HepG2 (cell line): ENCODE data around the gene BRD2. TPM values are rescaled to one million over a fixed set of nuclear protein-coding genes. Genes with fewer than 3 reads are reported as not detected.

Experiments
- ATAC-seq: fragments of 200-7000 bp; cut with Tn5 transposase; 3 replicates; pipeline ENCODE4 v1.9.1; 2020; ENCODE audit warnings: mild to moderate bottlenecking, moderate library complexity
- BruUV-seq: library from RNA; stranded (reverse); fragments of 400-500 nt; replicated peaks from 2 replicates; lab custom pipeline; 2021; lab: Mats Ljungman, UMichigan
- CTCF ChIA-PET: fragments of 300-600 bp; formaldehyde crosslinking; extraction: SDS; loops from one replicate; lab custom pipeline; 2021; ENCODE audit warnings: low total read pairs, inconsistent platforms, low intra/inter-chr PET ratio; lab: Yijun Ruan, JAX
- POLR2A ChIA-PET: fragments of 350-600 bp; sonication (Branson Sonifier 250); formaldehyde crosslinking; loops from one replicate; lab custom pipeline; 2020; ENCODE audit warnings: antibody characterized with exemption, inconsistent platforms; lab: Yijun Ruan, JAX
- DNase-seq: peaks from one replicate; pipeline ENCODE4 v3.0.0-alpha.2; 2015; ENCODE audit warnings: low spot score
- FAIRE-seq: peaks from 3 replicates; lab custom pipeline; 2011; peaks lifted over from hg19 to GRCh38; lab: Jason Lieb, UNC
- H2AFZ ChIP-seq: one replicate; pipeline ENCODE4 v1.6.1; 2011; ENCODE audit warnings: low read length, inconsistent platforms
- H3K27ac ChIP-seq: fragments of 300-600 bp; 3 replicates; pipeline ENCODE4 v1.8.0; 2011; ENCODE audit warnings: mixed run types, mild to moderate bottlenecking, mixed read lengths, low read length, inconsistent platforms; ENCODE audit not compliant: insufficient read depth; ENCODE audit errors: extremely low read length
- H3K27me3 ChIP-seq, 2 experiments: fragments of 200-600 bp in 1 of 2; 2 replicates in 1 of 2; 3 replicates in 1 of 2; pipeline versions ENCODE4 v1.6.0 to v1.8.0; 2011; ENCODE audit warnings: low read length in 2 of 2, mild to moderate bottlenecking in 2 of 2, moderate library complexity in 2 of 2, inconsistent platforms in 1 of 2; ENCODE audit not compliant: insufficient read depth in 2 of 2, control insufficient read depth in 1 of 2
- H3K36me3 ChIP-seq, 2 experiments: fragments of 200-600 bp in 1 of 2; replicated peaks in 1 of 2; 2 replicates in 1 of 2; 3 replicates in 1 of 2; pipeline versions ENCODE4 v1.5.1 to v1.8.0; 2011; ENCODE audit warnings: low read length in 2 of 2, inconsistent platforms in 1 of 2; ENCODE audit not compliant: insufficient read depth in 2 of 2, control insufficient read depth in 1 of 2
- H3K4me1 ChIP-seq: 2 replicates; pipeline ENCODE4 v1.5.1; 2012; ENCODE audit warnings: low read length, inconsistent platforms; ENCODE audit not compliant: insufficient read depth
- H3K4me2 ChIP-seq: 2 replicates; pipeline ENCODE4 v1.6.0; 2011; ENCODE audit warnings: low read depth, low read length, inconsistent platforms
- H3K4me3 ChIP-seq, 3 experiments: fragments of 200-600 bp in 1 of 3; sonication (generic), shearing (Covaris generic) in 1 of 3; replicated peaks in 1 of 3; 2 replicates each; pipeline ENCODE4 v1.5.1; 2011 to 2016; ENCODE audit warnings: low read length in 3 of 3, inconsistent platforms in 2 of 3, low read depth in 2 of 3, mild to moderate bottlenecking in 2 of 3, control low read depth in 1 of 3, mixed read lengths in 1 of 3; ENCODE audit not compliant: insufficient read depth in 1 of 3
- H3K79me2 ChIP-seq: one replicate; pipeline ENCODE4 v1.6.1; 2011; ENCODE audit warnings: low read length, inconsistent platforms; ENCODE audit not compliant: insufficient read depth
- H3K9ac ChIP-seq: 2 replicates; pipeline ENCODE4 v1.6.0; 2011; ENCODE audit warnings: mild to moderate bottlenecking, low read depth, low read length, inconsistent platforms; ENCODE audit not compliant: insufficient read depth
- H3K9me3 ChIP-seq: 2 replicates; pipeline ENCODE4 v1.5.1; 2012; ENCODE audit warnings: mild to moderate bottlenecking, low read length
- H4K20me1 ChIP-seq: 2 replicates; pipeline ENCODE4 v1.6.0; 2011; ENCODE audit warnings: inconsistent platforms, mild to moderate bottlenecking, low read length, moderate library complexity; ENCODE audit not compliant: insufficient read depth
- FOXM1 ChIP-seq: sonication (generic); formaldehyde crosslinking; IDR thresholded peaks from 2 replicates; pipeline ENCODE4 v1.5.0; 2020; ENCODE audit warnings: missing genetic modification reagents
- HMGA1 ChIP-seq: sonication (generic); formaldehyde crosslinking; conservative IDR thresholded peaks from 2 replicates; pipeline ENCODE4 v1.4.0; 2020; ENCODE audit warnings: missing genetic modification reagents
- HNRNPUL1 ChIP-seq: fragments of 200-400 bp; formaldehyde crosslinking; IDR thresholded peaks from 2 replicates; pipeline ENCODE4 v1.6.1; 2017; ENCODE audit warnings: low read depth, mild to moderate bottlenecking, low read length, moderate library complexity
- MXI1 ChIP-seq: IDR thresholded peaks from 3 replicates; pipeline ENCODE4 v1.6.1; 2012; ENCODE audit warnings: low read depth, low read length, inconsistent platforms, borderline replicate concordance
- NCOR1 ChIP-seq: fragments of 200-600 bp; sonication (generic); IDR thresholded peaks from 2 replicates; pipeline ENCODE4 v1.7.0; 2017; ENCODE audit warnings: antibody characterized with exemption, low read length, borderline replicate concordance
- PBX2 ChIP-seq: IDR thresholded peaks from 2 replicates; pipeline ENCODE4 v1.6.1; 2016; ENCODE audit warnings: control low read depth
- STAT5B ChIP-seq: sonication (generic); formaldehyde crosslinking; IDR thresholded peaks from 2 replicates; pipeline ENCODE4 v1.4.0; 2020; ENCODE audit warnings: missing genetic modification reagents
- TAF15 ChIP-seq: fragments of 200-400 bp; formaldehyde crosslinking; IDR thresholded peaks from one replicate; pipeline ENCODE4 v1.6.1; 2018; ENCODE audit warnings: mild to moderate bottlenecking, low read depth, low read length; ENCODE audit not compliant: poor library complexity, severe bottlenecking
- ZNF773 ChIP-seq: sonication (generic); formaldehyde crosslinking; IDR thresholded peaks from 2 replicates; pipeline ENCODE4 v1.4.0; 2020; ENCODE audit warnings: missing genetic modification reagents, borderline replicate concordance
- WGBS: methylation state at CpG from one replicate; pipeline ENCODE4 v1.1.6; 2017; ENCODE audit warnings: low lambda C conversion rate; 5-methylcytosine and 5-hydroxymethylcytosine counted together
- in situ Hi-C: cut with HindIII; loops from 2 replicates; pipeline ENCODE4 v1.10.0; 2017; ENCODE audit warnings: low pct_unique_long_range_greater_than_20kb; ENCODE audit not compliant: extremely low pct_ligation_motif_present
- intact Hi-C: fragments of 100-400 bp; cut with micrococcal nuclease; formaldehyde crosslinking; loops from one replicate; pipeline ENCODE4 v1.10.0; 2022; ENCODE audit not compliant: unreplicated experiment
- polyA plus RNA-seq, 8 experiments: library from polyadenylated mRNA; depleted of rRNA in 3 of 8; stranded (reverse) in 7 of 8; unstranded in 1 of 8; fragments of >200 nt; fragmentation: Illumina TruSeq in 4 of 8; extraction: Trizol in 4 of 8; gene quantifications; 2 replicates each; pipeline versions ENCODE4 v1.2.1 to v1.2.3, GENCODE V29; 2011 to 2016; ENCODE audit warnings: low read depth in 4 of 8, missing spikeins in 1 of 8, mixed read lengths in 1 of 8; ENCODE audit not compliant: insufficient read depth in 1 of 8
- total RNA-seq, 5 experiments: library from RNA; depleted of rRNA; stranded (reverse); fragments of >200 nt; fragmentation: Illumina TruSeq; extraction: Trizol; gene quantifications; 2 replicates each; pipeline ENCODE4 v1.2.3, GENCODE V29; 2016; ENCODE audit warnings: low read depth in 1 of 5
- TF ChIP-seq, protein P1 (sequence below): sonication (generic); formaldehyde crosslinking; IDR thresholded peaks from 2 replicates; pipeline ENCODE4 v1.8.0; 2022; ENCODE audit warnings: mild to moderate bottlenecking, missing genetic modification reagents
- TF ChIP-seq, protein P2 (sequence below): sonication (generic); formaldehyde crosslinking; IDR thresholded peaks from 2 replicates; pipeline ENCODE4 v1.5.0; 2020; ENCODE audit warnings: mild to moderate bottlenecking, low read depth, missing genetic modification reagents, borderline replicate concordance
- TF ChIP-seq, protein P3 (sequence below): sonication (generic); formaldehyde crosslinking; conservative IDR thresholded peaks from 2 replicates; pipeline ENCODE4 v1.4.0; 2020; ENCODE audit warnings: missing genetic modification reagents

BRD2 gene
- total and polyA plus RNA-seq, 2 of the 13 experiments (the other 11 are each of a cell fraction or from before 2014, with no cell fraction given) = 143 to 202 TPM

GRCh38 chr6:32964776-32965175 lies 3.6 kb upstream of the BRD2 start:
- BruUV-seq = no TSS peak
- no peaks in the 10 kb centered on the region for H3K9me3 ChIP-seq
- no peak overlapping the region for H3K4me3 ChIP-seq
- DNase-seq = no peak
- no peak for ATAC-seq
- no peak overlapping the region for H3K4me2 ChIP-seq
- no peak for TF ChIP-seq ZNF773 (CRISPR knock-in tag)
- TF ChIP-seq PBX2 (CRISPR knock-in tag) = no peak
- TF ChIP-seq, protein P1, sequence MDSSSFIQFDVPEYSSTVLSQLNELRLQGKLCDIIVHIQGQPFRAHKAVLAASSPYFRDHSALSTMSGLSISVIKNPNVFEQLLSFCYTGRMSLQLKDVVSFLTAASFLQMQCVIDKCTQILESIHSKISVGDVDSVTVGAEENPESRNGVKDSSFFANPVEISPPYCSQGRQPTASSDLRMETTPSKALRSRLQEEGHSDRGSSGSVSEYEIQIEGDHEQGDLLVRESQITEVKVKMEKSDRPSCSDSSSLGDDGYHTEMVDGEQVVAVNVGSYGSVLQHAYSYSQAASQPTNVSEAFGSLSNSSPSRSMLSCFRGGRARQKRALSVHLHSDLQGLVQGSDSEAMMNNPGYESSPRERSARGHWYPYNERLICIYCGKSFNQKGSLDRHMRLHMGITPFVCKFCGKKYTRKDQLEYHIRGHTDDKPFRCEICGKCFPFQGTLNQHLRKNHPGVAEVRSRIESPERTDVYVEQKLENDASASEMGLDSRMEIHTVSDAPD (CRISPR knock-in tag) = no peak
- TF ChIP-seq NCOR1 = no peak
- TF ChIP-seq TAF15 = no peak
- TF ChIP-seq STAT5B (CRISPR knock-in tag) = no peak
- no peak for TF ChIP-seq FOXM1 (CRISPR knock-in tag)
- TF ChIP-seq, protein P2, sequence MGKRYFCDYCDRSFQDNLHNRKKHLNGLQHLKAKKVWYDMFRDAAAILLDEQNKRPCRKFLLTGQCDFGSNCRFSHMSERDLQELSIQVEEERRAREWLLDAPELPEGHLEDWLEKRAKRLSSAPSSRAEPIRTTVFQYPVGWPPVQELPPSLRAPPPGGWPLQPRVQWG (CRISPR knock-in tag) = no peak
- TF ChIP-seq MXI1 = no peak
- no peak for TF ChIP-seq HNRNPUL1
- TF ChIP-seq, protein P3, sequence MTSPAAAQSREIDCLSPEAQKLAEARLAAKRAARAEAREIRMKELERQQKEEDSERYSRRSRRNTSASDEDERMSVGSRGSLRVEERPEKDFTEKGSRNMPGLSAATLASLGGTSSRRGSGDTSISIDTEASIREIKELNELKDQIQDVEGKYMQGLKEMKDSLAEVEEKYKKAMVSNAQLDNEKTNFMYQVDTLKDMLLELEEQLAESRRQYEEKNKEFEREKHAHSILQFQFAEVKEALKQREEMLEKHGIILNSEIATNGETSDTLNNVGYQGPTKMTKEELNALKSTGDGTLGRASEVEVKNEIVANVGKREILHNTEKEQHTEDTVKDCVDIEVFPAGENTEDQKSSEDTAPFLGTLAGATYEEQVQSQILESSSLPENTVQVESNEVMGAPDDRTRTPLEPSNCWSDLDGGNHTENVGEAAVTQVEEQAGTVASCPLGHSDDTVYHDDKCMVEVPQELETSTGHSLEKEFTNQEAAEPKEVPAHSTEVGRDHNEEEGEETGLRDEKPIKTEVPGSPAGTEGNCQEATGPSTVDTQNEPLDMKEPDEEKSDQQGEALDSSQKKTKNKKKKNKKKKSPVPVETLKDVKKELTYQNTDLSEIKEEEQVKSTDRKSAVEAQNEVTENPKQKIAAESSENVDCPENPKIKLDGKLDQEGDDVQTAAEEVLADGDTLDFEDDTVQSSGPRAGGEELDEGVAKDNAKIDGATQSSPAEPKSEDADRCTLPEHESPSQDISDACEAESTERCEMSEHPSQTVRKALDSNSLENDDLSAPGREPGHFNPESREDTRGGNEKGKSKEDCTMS (CRISPR knock-in tag) = no peak
- TF ChIP-seq HMGA1 = no peak
- no peaks in the 10 kb centered on the region for H3K36me3 ChIP-seq
- no peak overlapping the region for H3K27ac ChIP-seq
- H3K79me2 ChIP-seq = peaks cover 22% of the 10 kb centered on the region
- H2AFZ ChIP-seq = no peak overlapping the region
- ChIA-PET POLR2A (no interaction called here), CTCF (no interaction called here)
- in situ Hi-C loops = loop anchor here (25.0 kb wide), 1 partner anchor 1052 kb away; the partner anchor contains the start of gene ZBTB12
- no peak overlapping the region for H3K9ac ChIP-seq
- intact Hi-C loops = loop anchor here (5.0 kb wide), 1 partner anchor 77 kb away; no protein-coding TSS in a partner anchor
- H3K4me1 ChIP-seq = peaks cover 29% of the 10 kb centered on the region
- H4K20me1 ChIP-seq = no peaks in the 10 kb centered on the region
- no peak for FAIRE-seq
- 85% methylated on average over 5 of the region's 5 CpGs for WGBS
- no peaks in the 10 kb centered on the region; a peak in 1 of 5 replicates for H3K27me3 ChIP-seq
